HUES64 (cell line): Measurements from ENCODE around the gene CFAP221.
"Not testable (repeated sequence)": the region's sequence is repeated elsewhere in the genome, so short reads cannot be mapped to it uniquely, and the experiment has no call there.

Experiments
- H3K27ac ChIP-seq: 2 replicates; pipeline ENCODE4 v1.7.0; 2013; ENCODE audit warnings: low read depth, low read length, inconsistent platforms
- H3K27me3 ChIP-seq: 2 replicates; pipeline ENCODE4 v1.6.1; 2013; ENCODE audit warnings: mild to moderate bottlenecking, low read length; ENCODE audit not compliant: insufficient read depth
- H3K36me3 ChIP-seq: 2 replicates; pipeline ENCODE4 v1.6.1; 2013; ENCODE audit warnings: mild to moderate bottlenecking, low read length; ENCODE audit not compliant: insufficient read depth
- H3K4me1 ChIP-seq: 2 replicates; pipeline ENCODE4 v1.6.1; 2013; ENCODE audit warnings: mild to moderate bottlenecking, low read length, moderate library complexity; ENCODE audit not compliant: insufficient read depth
- H3K4me3 ChIP-seq: 2 replicates; pipeline ENCODE4 v1.5.1; 2013; ENCODE audit warnings: mild to moderate bottlenecking, low read length, moderate library complexity
- H3K9ac ChIP-seq: 2 replicates; pipeline ENCODE4 v1.6.1; 2013; ENCODE audit warnings: mild to moderate bottlenecking, low read depth, low read length
- H3K9me3 ChIP-seq: 2 replicates; pipeline ENCODE4 v1.6.1; 2013; ENCODE audit warnings: low read depth, low read length; ENCODE audit not compliant: insufficient read depth
- WGBS: fragments of 150-250, 120-280 bp; methylation state at CpG from one replicate; pipeline ENCODE4 v1.1.7; 2013; ENCODE audit warnings: missing lambda C conversion rate; 5-methylcytosine and 5-hydroxymethylcytosine counted together

CFAP221 gene

GRCh38 chr2:119618725-119619124 lies 74.5 kb downstream of the CFAP221 start:
- WGBS, result 68% methylated on average over 7 of the region's 7 CpGs
- H3K4me3 ChIP-seq, H3K27me3 ChIP-seq, H3K4me1 ChIP-seq, H3K9ac ChIP-seq, H3K27ac ChIP-seq, H3K36me3 ChIP-seq: not testable (repeated sequence)
- H3K9me3 ChIP-seq, result peaks cover 16% of the 10 kb centered on the region

DNA sequence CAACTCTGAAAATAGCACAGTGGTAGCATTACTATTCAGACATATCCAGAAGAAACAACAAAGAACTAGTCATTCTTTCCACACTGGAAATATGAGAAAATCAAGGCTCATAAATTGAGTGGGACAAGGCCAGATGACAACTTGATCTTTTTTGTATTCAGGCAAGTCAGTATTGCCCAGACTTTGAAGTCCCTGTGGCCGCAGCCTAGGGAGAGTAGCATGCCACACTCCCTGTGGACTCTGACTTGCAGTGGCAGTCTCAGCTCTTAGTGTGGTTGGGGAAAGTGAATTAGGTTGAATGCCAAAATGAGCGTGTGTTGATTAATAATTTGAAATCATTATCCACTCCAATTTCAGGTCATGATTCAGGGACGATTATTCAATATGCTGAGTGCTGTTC lies 81.0 kb downstream of the CFAP221 start:
- H3K4me1 ChIP-seq, result no peaks in the 10 kb centered on the region
- WGBS, result 91% methylated on average over 2 of the region's 3 CpGs
- H3K27ac ChIP-seq, result no peak overlapping the region
- H3K27me3 ChIP-seq, result no peaks in the 10 kb centered on the region
- H3K4me3 ChIP-seq, result no peak overlapping the region
- H3K9me3 ChIP-seq, result no peaks in the 10 kb centered on the region
- no peak overlapping the region for H3K9ac ChIP-seq
- H3K36me3 ChIP-seq, result no peaks in the 10 kb centered on the region

- Histone ChIP-seq H3K9me3 (peaks cover 9% of the 10 kb centered on the region; the same call in 1 of the 2 replicates), H3K9ac (no peak overlapping the region), H3K36me3 (no peaks in the 10 kb centered on the region), H3K4me3 (no peak overlapping the region), H3K4me1 (no peaks in the 10 kb centered on the region), H3K27ac (no peak overlapping the region), H3K27me3 (no peaks in the 10 kb centered on the region)
- 73% methylated on average over 5 of the region's 5 CpGs for WGBS
Measured at GRCh38 chr2:119629323-119629825, 85.1 kb downstream of the CFAP221 start.

GRCh38 chr2:119630121-119630520 lies 85.9 kb downstream of the CFAP221 start:
- Histone ChIP-seq H3K9me3 (peaks cover 12% of the 10 kb centered on the region; the same call in 1 of the 2 replicates), H3K4me3 (no peak overlapping the region)
- WGBS, result 92% methylated on average over 4 of the region's 4 CpGs

DNA sequence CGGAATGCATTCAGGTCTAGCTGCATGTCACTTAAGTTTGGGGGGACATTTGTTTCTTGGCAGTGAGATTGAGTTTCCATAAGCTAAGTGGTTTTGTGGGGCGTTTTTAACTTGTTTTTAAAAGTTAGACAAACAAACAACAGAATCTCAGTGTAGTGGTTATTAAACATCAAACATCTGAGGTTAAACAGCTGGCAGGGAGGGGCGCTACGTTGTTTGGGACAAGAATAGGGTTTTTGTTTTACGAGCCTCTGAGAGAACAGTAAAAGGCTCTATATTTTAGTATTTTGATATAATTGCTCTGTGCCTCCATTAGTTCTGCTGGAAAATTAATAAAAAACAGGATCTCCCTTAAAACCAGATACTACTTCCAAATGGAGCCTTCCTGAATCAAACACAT lies 93.1 kb downstream of the CFAP221 start:
- H3K36me3 ChIP-seq, result no peaks in the 10 kb centered on the region
- no peak overlapping the region for H3K4me3 ChIP-seq
- 88% methylated on average over 4 of the region's 5 CpGs for WGBS
- H3K27ac ChIP-seq, result no peak overlapping the region
- H3K9ac ChIP-seq, result no peak overlapping the region
- H3K27me3 ChIP-seq, result no peaks in the 10 kb centered on the region
- peaks cover 5% of the 10 kb centered on the region; the same call in 1 of the 2 replicates for H3K4me1 ChIP-seq
- peaks cover 10% of the 10 kb centered on the region; the same call in 1 of the 2 replicates for H3K9me3 ChIP-seq

More at GRCh38 chr2:119630121-119630520, 85.9 kb downstream of the CFAP221 start:
- H3K36me3 ChIP-seq, result no peaks in the 10 kb centered on the region
- no peak overlapping the region for H3K9ac ChIP-seq
- no peaks in the 10 kb centered on the region for H3K27me3 ChIP-seq
- H3K4me1 ChIP-seq, result no peaks in the 10 kb centered on the region
- H3K27ac ChIP-seq, result no peak overlapping the region

DNA sequence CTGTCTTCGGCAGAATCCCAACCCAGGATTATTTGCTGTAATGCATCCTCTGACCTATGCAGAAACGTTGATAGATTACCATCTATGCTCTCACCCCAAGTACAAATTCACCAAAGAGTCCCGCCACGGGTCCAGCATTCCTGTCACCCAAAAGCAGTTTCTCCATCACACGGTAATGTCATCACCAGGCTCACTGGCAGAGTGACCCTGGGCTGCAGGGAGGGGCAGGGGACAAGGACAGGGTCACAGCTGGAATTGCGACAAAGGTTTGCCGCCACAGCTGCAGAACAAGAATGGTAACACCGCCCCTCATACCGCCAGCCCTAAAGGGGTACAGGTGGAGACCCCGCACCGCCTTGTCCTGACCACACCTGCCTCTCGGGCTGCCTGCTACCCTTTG lies 94.0 kb downstream of the CFAP221 start:
- Histone ChIP-seq H3K4me1 (peaks cover 5% of the 10 kb centered on the region; the same call in 1 of the 2 replicates), H3K27me3 (no peaks in the 10 kb centered on the region), H3K9ac (no peak overlapping the region), H3K27ac (no peak overlapping the region), H3K4me3 (no peak overlapping the region), H3K36me3 (no peaks in the 10 kb centered on the region), H3K9me3 (peaks cover 4% of the 10 kb centered on the region; the same call in 1 of the 2 replicates)
- WGBS, result 85% methylated on average over 12 of the region's 12 CpGs

- Histone ChIP-seq H3K9ac (no peak overlapping the region), H3K4me1 (peaks cover 5% of the 10 kb centered on the region; the same call in 1 of the 2 replicates), H3K27ac (no peak overlapping the region), H3K27me3 (no peaks in the 10 kb centered on the region), H3K4me3 (no peak overlapping the region), H3K36me3 (no peaks in the 10 kb centered on the region), H3K9me3 (peaks cover 4% of the 10 kb centered on the region; the same call in 1 of the 2 replicates)
- 46% methylated on average over 19 of the region's 19 CpGs for WGBS
Measured at GRCh38 chr2:119638685-119639554, 94.7 kb downstream of the CFAP221 start.

DNA sequence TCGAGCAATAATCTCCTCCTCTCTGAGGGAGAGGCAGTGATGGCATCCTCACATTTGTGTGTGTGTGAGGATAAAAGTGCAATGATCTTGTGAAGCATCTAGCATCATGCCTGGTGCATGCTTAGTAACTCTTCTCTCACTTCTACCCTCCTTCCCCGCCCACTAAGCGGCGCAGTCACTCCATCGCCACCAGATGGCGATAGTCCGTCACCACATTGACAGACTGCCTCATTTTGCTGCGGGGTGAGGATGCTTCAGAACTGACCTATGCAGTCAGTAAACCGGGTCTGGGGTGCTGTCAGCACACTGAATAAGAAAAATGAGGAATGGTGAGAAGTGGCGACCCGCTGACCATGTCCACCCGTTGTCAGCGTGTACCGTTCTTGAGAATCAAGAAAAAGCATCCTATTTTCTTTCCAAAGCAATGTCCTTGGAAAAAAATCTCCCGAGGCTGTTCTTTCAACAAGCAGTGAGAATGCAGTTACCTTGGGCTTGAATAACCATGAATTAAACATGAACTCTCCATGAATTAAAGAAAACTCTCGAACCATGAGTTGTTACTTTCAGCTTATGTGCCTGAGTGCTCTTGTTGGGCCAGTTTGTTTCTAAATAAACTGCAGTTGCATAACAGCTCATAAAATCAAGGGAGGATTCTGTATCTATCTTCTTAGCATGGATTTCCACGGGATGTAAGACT lies 97.5 kb downstream of the CFAP221 start:
- Histone ChIP-seq H3K4me1 (peaks cover 5% of the 10 kb centered on the region; the same call in 1 of the 2 replicates), H3K4me3 (no peak overlapping the region), H3K9ac (no peak overlapping the region), H3K9me3 (no peaks in the 10 kb centered on the region), H3K27me3 (no peaks in the 10 kb centered on the region), H3K27ac (no peak overlapping the region), H3K36me3 (no peaks in the 10 kb centered on the region)
- 15% methylated on average over 17 of the region's 17 CpGs for WGBS

GRCh38 chr2:119644186-119644585 lies 99.9 kb downstream of the CFAP221 start:
- 92% methylated on average over 3 of the region's 3 CpGs for WGBS
- Histone ChIP-seq H3K27me3 (no peaks in the 10 kb centered on the region), H3K27ac (no peak overlapping the region), H3K4me3 (no peak overlapping the region), H3K9me3 (no peaks in the 10 kb centered on the region), H3K9ac (no peak overlapping the region), H3K4me1 (peaks cover 4% of the 10 kb centered on the region; the same call in 1 of the 2 replicates), H3K36me3 (no peaks in the 10 kb centered on the region)

- Histone ChIP-seq H3K9ac (no peak overlapping the region), H3K4me3 (no peak overlapping the region), H3K4me1 (no peaks in the 10 kb centered on the region), H3K36me3 (no peaks in the 10 kb centered on the region), H3K9me3 (no peaks in the 10 kb centered on the region), H3K27me3 (no peaks in the 10 kb centered on the region), H3K27ac (no peak overlapping the region)
- WGBS, result 95% methylated on average over 2 of the region's 3 CpGs
Measured at GRCh38 chr2:119645173-119645855, 101.1 kb downstream of the CFAP221 start.
